ENCODE results near the gene PSMD6. TPM values are rescaled to one million over a fixed set of nuclear protein-coding genes. Genes with fewer than 3 reads are reported as not detected.

PSMD6 gene
- total and polyA plus RNA-seq, 9 of the 15 experiments (the other 6 are each of a cell fraction or from before 2014, with no cell fraction given), result 78.2 to 133 (median 113) TPM

DNA sequence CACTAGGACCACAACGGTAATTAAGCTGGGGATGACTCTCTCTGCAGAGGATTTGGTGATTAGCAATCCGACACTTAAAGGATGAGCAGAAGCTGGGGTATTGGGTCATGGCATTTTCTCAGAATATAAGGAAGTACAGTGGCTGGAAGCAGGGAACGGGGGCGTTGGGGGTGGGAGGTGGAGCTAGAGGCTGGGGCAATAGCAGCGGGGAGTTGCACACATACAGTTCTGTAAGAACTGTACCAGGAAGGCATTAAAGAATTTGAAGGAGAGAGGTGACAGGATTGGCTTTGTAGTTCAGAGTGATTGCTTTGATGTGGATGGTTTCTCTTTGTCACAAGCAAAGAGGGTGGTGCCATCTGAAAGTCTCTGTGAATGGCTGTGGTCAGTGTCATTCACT is 28.2 kb downstream of the PSMD6 start:
- intact Hi-C loops (cut with micrococcal nuclease), result no loop called here
- no peaks in the 10 kb centered on the region for H4K20me1 ChIP-seq (replicated peaks; ENCODE audit: control insufficient read depth, insufficient read depth, low read length)
- no peak for ATAC-seq
- in situ Hi-C loops (cut with MboI), result no loop called here
- CTCF ChIA-PET (ENCODE audit: low intra/inter-chr PET ratio), result no interaction called here
- FAIRE-seq, result no peak
- H3K27me3 ChIP-seq (ENCODE audit: control insufficient read depth in 2 of 2, insufficient read depth in 2 of 2, low read length in 2 of 2), result no peaks in the 10 kb centered on the region
- no peak overlapping the region for H3K4me3 ChIP-seq
- TF ChIP-seq POLR2H (tag; IDR thresholded peaks at IDR 0.05; ENCODE audit: low read depth) (no peak), SRSF1 (IDR thresholded peaks at IDR 0.05; ENCODE audit: low read depth, low read length) (no peak), FOS (IDR thresholded peaks at IDR 0.05; ENCODE audit: extremely low read depth, insufficient read length) (no peak), SIRT6 (IDR thresholded peaks at IDR 0.05; ENCODE audit: low read depth, low read length) (no peak), ILF3 (IDR thresholded peaks at IDR 0.05; ENCODE audit: borderline replicate concordance) (no peak), GABPB2 (CRISPR knock-in tag; conservative IDR thresholded peaks at IDR 0.05) (no peak), SRF (CRISPR knock-in tag; IDR thresholded peaks at IDR 0.05) (no peak), KLF1 (tag; IDR thresholded peaks at IDR 0.05) (no peak), SETDB1 (IDR thresholded peaks at IDR 0.05; ENCODE audit: low read length) (no peak), ZNF12 (CRISPR knock-in tag; IDR thresholded peaks at IDR 0.05) (no peak), ZNF589 (CRISPR knock-in tag; IDR thresholded peaks at IDR 0.05; ENCODE audit: low read depth) (no peak), NFRKB (IDR thresholded peaks at IDR 0.05; ENCODE audit: low read depth) (no peak), POU5F1 (IDR thresholded peaks at IDR 0.05; ENCODE audit: borderline replicate concordance, low read depth, low read length, partially characterized antibody) (no peak), FUS (optimal IDR thresholded peaks at IDR 0.05; ENCODE audit: low read depth, low read length) (no peak), ZNF212 (CRISPR knock-in tag; IDR thresholded peaks at IDR 0.05) (no peak)
- TF ChIP-seq, protein P1, sequence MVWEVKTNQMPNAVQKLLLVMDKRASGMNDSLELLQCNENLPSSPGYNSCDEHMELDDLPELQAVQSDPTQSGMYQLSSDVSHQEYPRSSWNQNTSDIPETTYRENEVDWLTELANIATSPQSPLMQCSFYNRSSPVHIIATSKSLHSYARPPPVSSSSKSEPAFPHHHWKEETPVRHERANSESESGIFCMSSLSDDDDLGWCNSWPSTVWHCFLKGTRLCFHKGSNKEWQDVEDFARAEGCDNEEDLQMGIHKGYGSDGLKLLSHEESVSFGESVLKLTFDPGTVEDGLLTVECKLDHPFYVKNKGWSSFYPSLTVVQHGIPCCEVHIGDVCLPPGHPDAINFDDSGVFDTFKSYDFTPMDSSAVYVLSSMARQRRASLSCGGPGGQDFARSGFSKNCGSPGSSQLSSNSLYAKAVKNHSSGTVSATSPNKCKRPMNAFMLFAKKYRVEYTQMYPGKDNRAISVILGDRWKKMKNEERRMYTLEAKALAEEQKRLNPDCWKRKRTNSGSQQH (CRISPR knock-in tag; IDR thresholded peaks at IDR 0.05), result no peak
- TF ChIP-seq, protein P2, sequence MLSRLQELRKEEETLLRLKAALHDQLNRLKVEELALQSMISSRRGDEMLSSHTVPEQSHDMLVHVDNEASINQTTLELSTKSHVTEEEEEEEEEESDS (CRISPR knock-in tag; IDR thresholded peaks at IDR 0.05), result no peak
- TF ChIP-seq, protein P3, sequence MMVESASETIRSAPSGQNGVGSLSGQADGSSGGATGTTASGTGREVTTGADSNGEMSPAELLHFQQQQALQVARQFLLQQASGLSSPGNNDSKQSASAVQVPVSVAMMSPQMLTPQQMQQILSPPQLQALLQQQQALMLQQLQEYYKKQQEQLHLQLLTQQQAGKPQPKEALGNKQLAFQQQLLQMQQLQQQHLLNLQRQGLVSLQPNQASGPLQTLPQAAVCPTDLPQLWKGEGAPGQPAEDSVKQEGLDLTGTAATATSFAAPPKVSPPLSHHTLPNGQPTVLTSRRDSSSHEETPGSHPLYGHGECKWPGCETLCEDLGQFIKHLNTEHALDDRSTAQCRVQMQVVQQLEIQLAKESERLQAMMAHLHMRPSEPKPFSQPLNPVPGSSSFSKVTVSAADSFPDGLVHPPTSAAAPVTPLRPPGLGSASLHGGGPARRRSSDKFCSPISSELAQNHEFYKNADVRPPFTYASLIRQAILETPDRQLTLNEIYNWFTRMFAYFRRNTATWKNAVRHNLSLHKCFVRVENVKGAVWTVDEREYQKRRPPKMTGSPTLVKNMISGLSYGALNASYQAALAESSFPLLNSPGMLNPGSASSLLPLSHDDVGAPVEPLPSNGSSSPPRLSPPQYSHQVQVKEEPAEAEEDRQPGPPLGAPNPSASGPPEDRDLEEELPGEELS (CRISPR knock-in tag; IDR thresholded peaks at IDR 0.05; ENCODE audit: borderline replicate concordance), result no peak
- DNase-seq (ENCODE audit: extremely low read depth in 1 of 4, low spot score in 3 of 4), result no peak
- H3K36me3 ChIP-seq (ENCODE audit: control insufficient read depth, insufficient read depth, low read length), result peaks cover 82% of the 10 kb centered on the region; the same call in 2 of the 3 replicates
- POLR2A ChIA-PET, result interaction anchor here (0.8 to 2.4 kb wide), 3 partner anchors 8 to 28 kb away, joined by 4 to 6 read pairs (median 5); partner anchors contain the start of gene PSMD6
- no peak overlapping the region for H3K4me2 ChIP-seq (ENCODE audit: insufficient read depth, low read length)
- no peak overlapping the region for H2AFZ ChIP-seq (ENCODE audit: low read depth, low read length)
- H3K4me1 ChIP-seq (replicated peaks in 1 of 2; ENCODE audit: control insufficient read depth in 2 of 2, insufficient read depth in 2 of 2, low read length in 2 of 2), result no peaks in the 10 kb centered on the region
- WGBS (ENCODE audit: insufficient coverage, low coverage, missing lambda C conversion rate), result no CpG with 5 or more reads among the region's 5 CpGs
- H3K9me3 ChIP-seq (replicated peaks; ENCODE audit: control insufficient read depth, insufficient read depth, low read depth, low read length), result no peaks in the 10 kb centered on the region
- no TSS peak for BruUV-seq (replicated peaks)
- no peak overlapping the region for H3K27ac ChIP-seq (ENCODE audit: extremely low read depth, low read depth, low read length)
- H3K79me2 ChIP-seq (ENCODE audit: control insufficient read depth, insufficient read depth, low read length), result no peaks in the 10 kb centered on the region
- no peak overlapping the region for H3K9ac ChIP-seq (ENCODE audit: insufficient read depth in 1 of 2, low read depth in 2 of 2, low read length in 2 of 2)
- no peaks in the 10 kb centered on the region for H3K9me1 ChIP-seq (ENCODE audit: control insufficient read depth, insufficient read depth, low read length)

Measured in K562 (cell line).